Right ventricle myocardium superior (tissue), 1 donor: ENCODE measurements around the gene CDC25B. TPM values are rescaled to one million over a fixed set of nuclear protein-coding genes. Genes with fewer than 3 reads are reported as not detected.
"Not testable (repeated sequence)": the region's sequence is repeated elsewhere in the genome, so short reads cannot be mapped to it uniquely, and the experiment has no call there.

Experiments used
- ATAC-seq: fragments of 200-7000 bp; cut with Tn5 transposase; one replicate; pipeline ENCODE4 v1.9.1; 2020; ENCODE audit warnings: mild to moderate bottlenecking; ENCODE audit not compliant: poor library complexity
- DNase-seq: peaks from one replicate; pipeline ENCODE4 v3.0.0-alpha.2; 2020
- intact Hi-C: fragments of 100-400 bp; cut with DNase I; formaldehyde crosslinking; loops from one replicate; pipeline ENCODE4 v1.11.2; 2022
- total RNA-seq: library from RNA; stranded (reverse); fragmentation: NEBNext Ultra II Directional; extraction: Animal tissue kit (Norgen Biotek cat#: 25700); gene quantifications from one replicate; pipeline ENCODE4 v1.2.1, GENCODE V29; 2021
- donor health status: DM: no; HTN: yes; CAD: no; lungs with severe emphysema.

CDC25B gene
- total RNA-seq, 1 donor from 2014 or later = 5.7 TPM

- peak; percentile 27 for ATAC-seq
- DNase-seq = peak; percentile 78
- intact Hi-C loops = loop anchor here (2.0 kb wide), 1 partner anchor 28 kb away; no protein-coding TSS in a partner anchor
These were observed 22.3 kb downstream of the CDC25B start for GRCh38 chr20:3818155-3819151.

GRCh38 chr20:3819411-3820047, 23.4 kb downstream of the CDC25B start:
- intact Hi-C loops = loop anchor here (2.0 kb wide), 1 partner anchor 29 kb away; no protein-coding TSS in a partner anchor
- no peak for ATAC-seq

GRCh38 chr20:3820048-3820900, 24.2 kb downstream of the CDC25B start, which contains the start of gene AP5S1:
Gene AP5S1, plus strand, starts transcription at chr20:3820547. Its CDS starts 1,571 bp downstream, at chr20:3822118.
- intact Hi-C loops = no loop called here
- DNase-seq (peak; percentile 99), ATAC-seq (peak; percentile 96)

More at GRCh38 chr20:3819411-3820047, 23.4 kb downstream of the CDC25B start:
- no peak for DNase-seq

- DNase-seq (no peak), ATAC-seq (no peak)
- intact Hi-C loops = no loop called here
These were observed 25.0 kb downstream of the CDC25B start for GRCh38 chr20:3820901-3821727.

- DNase-seq = no peak
- intact Hi-C loops = no loop called here
These were observed 25.9 kb downstream of the CDC25B start for GRCh38 chr20:3821996-3822395.

GRCh38 chr20:3823881-3824280, 27.8 kb downstream of the CDC25B start:
- intact Hi-C loops = no loop called here
- DNase-seq = no peak
- ATAC-seq = no peak

More at GRCh38 chr20:3821996-3822395, 25.9 kb downstream of the CDC25B start:
- ATAC-seq = no peak

GRCh38 chr20:3825526-3825925, 29.4 kb downstream of the CDC25B start:
- ATAC-seq = no peak
- intact Hi-C loops = no loop called here

GRCh38 chr20:3826420-3826819, 30.3 kb downstream of the CDC25B start:
- ATAC-seq (no peak), DNase-seq (no peak)
- intact Hi-C loops = no loop called here

More at GRCh38 chr20:3825526-3825925, 29.4 kb downstream of the CDC25B start:
- DNase-seq = no peak

- ATAC-seq = no peak
- intact Hi-C loops = no loop called here
- DNase-seq = no peak
These were observed 32.7 kb downstream of the CDC25B start for GRCh38 chr20:3828798-3829197.

GRCh38 chr20:3829891-3830290, 33.8 kb downstream of the CDC25B start:
- ATAC-seq, intact Hi-C loops, DNase-seq: not testable (repeated sequence)

GRCh38 chr20:3836132-3836531, 40.0 kb downstream of the CDC25B start:
- ATAC-seq (no peak), DNase-seq (no peak)
- intact Hi-C loops = no loop called here

- ATAC-seq = no peak
- intact Hi-C loops = no loop called here
- no peak for DNase-seq
These were observed 43.2 kb downstream of the CDC25B start for GRCh38 chr20:3839328-3839727.

- DNase-seq, ATAC-seq, intact Hi-C loops: not testable (repeated sequence)
These were observed 44.1 kb downstream of the CDC25B start for GRCh38 chr20:3840201-3840600.

GRCh38 chr20:3842348-3842930, 46.3 kb downstream of the CDC25B start:
- DNase-seq = no peak
- intact Hi-C loops = no loop called here
- ATAC-seq = no peak

GRCh38 chr20:3843490-3843889, 47.4 kb downstream of the CDC25B start:
- DNase-seq (no peak), ATAC-seq (no peak)
- intact Hi-C loops = no loop called here

- DNase-seq, intact Hi-C loops, ATAC-seq: not testable (repeated sequence)
These were observed 48.0 kb downstream of the CDC25B start for GRCh38 chr20:3843990-3844619.

GRCh38 chr20:3846378-3846739, 50.2 kb downstream of the CDC25B start:
- DNase-seq (no peak), ATAC-seq (no peak)
- intact Hi-C loops = no loop called here
